Eye (tissue), 1 donor: ENCODE measurements around the gene ZNF335.

Experiments
- DNase-seq: peaks from one replicate; pipeline ENCODE4 v3.0.0-alpha.2; 2015

The ZNF335 gene, protein sequence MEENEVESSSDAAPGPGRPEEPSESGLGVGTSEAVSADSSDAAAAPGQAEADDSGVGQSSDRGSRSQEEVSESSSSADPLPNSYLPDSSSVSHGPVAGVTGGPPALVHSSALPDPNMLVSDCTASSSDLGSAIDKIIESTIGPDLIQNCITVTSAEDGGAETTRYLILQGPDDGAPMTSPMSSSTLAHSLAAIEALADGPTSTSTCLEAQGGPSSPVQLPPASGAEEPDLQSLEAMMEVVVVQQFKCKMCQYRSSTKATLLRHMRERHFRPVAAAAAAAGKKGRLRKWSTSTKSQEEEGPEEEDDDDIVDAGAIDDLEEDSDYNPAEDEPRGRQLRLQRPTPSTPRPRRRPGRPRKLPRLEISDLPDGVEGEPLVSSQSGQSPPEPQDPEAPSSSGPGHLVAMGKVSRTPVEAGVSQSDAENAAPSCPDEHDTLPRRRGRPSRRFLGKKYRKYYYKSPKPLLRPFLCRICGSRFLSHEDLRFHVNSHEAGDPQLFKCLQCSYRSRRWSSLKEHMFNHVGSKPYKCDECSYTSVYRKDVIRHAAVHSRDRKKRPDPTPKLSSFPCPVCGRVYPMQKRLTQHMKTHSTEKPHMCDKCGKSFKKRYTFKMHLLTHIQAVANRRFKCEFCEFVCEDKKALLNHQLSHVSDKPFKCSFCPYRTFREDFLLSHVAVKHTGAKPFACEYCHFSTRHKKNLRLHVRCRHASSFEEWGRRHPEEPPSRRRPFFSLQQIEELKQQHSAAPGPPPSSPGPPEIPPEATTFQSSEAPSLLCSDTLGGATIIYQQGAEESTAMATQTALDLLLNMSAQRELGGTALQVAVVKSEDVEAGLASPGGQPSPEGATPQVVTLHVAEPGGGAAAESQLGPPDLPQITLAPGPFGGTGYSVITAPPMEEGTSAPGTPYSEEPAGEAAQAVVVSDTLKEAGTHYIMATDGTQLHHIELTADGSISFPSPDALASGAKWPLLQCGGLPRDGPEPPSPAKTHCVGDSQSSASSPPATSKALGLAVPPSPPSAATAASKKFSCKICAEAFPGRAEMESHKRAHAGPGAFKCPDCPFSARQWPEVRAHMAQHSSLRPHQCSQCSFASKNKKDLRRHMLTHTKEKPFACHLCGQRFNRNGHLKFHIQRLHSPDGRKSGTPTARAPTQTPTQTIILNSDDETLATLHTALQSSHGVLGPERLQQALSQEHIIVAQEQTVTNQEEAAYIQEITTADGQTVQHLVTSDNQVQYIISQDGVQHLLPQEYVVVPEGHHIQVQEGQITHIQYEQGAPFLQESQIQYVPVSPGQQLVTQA (N-terminal part only)

DNA sequence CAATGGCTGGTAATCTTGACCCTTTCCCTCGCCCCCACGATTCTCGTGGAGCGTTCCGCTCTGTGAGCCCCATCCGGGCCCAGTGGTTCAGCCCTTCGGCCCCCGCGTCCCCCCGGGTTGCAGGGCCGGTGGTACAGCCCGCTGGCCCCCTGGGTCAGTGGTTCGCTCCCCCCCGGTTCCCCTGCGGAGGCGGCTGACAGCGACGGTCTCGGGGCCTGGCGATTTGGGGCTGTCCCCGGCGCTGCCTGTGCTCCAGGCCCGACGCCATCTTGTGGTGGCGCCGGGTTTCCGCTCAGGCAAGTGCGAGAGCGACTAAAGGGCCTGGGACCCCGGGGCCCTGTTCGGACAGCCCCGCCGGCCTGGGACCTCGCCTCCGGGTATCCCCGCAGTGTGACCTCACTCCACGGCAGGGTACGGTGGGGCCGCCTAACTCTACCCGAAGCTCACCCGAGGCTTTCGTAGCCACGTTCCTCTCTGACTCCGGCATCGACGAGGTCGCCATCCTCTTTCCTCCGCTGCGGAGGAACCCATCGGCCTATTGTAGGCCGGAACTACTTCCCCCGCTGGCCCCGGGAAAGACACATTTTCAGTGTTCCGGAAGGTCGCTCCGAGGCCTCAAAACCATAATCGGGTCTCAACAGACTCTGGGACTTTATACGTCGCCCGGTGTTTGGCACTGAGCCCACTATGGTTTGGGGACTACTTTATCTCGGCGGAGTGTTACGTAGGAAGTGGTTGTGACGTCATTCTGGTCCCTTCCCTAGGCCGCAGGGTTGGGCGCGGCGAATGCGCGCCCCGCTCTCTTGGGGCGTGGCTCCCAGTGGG is at the start of gene ZNF335:
TSS of gene ZNF335 (minus strand) at position 529 of the 825 bp plus-strand sequence. CDS start 793 bp downstream, outside the sequence.
- DNase-seq, result peak; percentile 99

DNA sequence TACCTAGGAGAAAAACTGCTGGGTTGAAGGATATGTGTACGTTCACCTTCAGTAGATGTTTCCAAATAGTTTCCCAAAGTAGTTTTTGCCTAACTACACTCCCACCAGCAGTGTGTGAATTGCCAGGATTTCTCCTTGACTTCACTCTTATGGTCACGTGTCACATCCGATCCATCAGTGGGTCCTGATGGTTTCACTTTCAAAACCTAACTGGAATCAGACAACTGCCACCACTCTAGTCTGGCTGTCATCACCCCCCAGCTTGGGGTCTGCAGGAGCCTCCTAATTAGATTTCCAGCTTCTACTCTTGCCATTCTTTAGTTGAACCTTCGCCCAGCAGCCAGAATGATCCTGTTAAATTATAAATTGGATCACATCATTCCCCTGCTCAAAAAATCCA is 48.6 kb upstream of the ZNF335 start:
- no peak for DNase-seq

DNA sequence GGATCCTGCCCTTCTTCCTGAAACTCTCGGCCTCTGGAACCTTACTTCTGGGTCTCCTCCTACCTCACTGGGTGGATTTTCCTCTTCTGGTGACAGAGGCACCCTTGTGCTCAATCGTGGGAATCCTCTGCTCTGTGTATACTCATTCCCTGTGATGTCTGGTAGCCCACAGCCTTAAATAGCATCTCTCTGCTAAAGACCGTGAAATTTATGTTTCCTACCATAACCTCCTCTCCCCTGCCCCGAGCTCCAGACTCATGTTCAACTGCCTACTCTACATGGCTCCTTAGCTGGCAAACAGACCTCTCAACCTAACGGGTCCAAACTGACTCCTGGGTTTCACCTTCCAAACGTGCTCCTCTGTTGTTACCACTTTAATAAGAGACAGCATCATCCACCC is 46.6 kb upstream of the ZNF335 start:
- no peak for DNase-seq

DNA sequence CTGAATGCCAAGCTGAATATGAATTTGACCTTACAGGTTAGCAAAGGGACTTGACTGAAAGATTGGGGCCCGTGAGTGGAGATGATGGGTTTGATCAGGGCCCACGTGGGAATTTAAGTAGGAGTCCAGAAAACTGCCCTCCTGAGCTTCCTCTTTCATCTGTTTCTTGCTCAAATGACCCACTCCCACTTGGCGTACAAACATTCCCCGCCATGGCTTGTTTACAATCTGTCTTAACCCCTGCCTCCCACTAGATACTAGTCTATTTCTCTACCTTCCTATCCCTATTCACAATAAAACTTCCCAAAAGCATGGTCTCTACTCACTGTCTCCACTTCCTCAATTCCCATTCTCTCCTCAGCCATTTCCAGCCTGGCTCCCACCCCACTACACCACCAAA is 46.1 kb upstream of the ZNF335 start:
- DNase-seq, result no peak

DNA sequence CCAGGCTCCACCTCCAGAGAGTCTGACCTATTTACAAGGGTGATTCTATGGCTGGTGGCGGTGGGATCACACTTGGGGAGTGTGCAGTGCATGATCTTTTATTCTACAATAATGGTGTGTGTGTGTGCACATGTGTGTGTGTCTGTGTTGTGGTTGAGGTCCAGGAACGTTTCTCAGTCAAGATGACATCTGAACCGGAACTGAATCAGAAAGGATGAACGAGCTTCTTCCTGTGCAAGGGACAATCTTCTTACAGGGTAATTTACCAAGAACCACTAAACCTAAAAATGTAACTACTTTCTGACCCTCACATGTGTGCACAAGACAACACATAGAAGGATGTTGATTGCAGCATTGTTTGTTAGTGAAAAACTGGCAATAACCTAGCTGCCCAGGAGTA is 45.3 kb upstream of the ZNF335 start:
- no peak for DNase-seq

DNA sequence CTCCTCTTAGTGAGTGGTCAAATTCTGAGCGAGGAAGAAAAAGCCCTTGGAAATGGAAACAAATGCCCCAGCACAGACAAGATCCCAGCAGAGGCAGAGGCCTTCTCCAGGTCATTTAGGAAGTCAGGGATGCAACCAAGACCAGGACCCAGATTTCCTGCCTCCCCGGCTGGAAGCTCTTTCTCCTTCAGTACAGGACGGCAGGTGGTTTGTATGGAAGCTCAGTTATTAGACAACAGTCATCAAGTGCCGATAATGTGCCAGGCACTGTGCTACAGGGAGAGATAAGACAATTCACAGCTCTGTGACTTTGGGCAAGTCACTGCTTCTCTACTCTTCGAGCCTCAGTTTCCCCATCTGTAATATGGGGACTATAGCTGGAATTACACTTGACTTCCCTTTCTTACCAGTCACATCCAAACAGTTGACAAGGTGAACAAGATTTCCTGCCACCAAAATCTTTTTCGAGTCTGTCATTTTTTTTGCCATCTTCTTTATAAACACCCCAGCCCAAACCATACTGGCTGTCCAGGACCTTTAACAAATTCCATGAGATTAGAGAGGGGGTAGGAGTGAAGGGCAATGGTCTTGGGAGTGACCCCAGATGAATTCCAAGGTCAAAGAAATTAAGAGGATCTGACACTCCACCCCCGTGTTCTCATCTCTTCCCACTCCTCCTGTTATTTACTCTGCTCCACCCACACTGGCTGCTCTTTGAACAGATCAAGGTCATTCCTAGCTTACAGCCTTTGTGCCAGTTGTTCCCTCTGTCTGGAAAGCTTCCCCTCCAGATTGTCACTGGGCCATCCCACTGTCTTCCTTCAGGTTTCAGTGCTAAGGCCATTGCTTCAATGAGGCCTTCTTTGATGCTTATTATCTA is 42.8 kb upstream of the ZNF335 start:
- DNase-seq, result no peak

DNA sequence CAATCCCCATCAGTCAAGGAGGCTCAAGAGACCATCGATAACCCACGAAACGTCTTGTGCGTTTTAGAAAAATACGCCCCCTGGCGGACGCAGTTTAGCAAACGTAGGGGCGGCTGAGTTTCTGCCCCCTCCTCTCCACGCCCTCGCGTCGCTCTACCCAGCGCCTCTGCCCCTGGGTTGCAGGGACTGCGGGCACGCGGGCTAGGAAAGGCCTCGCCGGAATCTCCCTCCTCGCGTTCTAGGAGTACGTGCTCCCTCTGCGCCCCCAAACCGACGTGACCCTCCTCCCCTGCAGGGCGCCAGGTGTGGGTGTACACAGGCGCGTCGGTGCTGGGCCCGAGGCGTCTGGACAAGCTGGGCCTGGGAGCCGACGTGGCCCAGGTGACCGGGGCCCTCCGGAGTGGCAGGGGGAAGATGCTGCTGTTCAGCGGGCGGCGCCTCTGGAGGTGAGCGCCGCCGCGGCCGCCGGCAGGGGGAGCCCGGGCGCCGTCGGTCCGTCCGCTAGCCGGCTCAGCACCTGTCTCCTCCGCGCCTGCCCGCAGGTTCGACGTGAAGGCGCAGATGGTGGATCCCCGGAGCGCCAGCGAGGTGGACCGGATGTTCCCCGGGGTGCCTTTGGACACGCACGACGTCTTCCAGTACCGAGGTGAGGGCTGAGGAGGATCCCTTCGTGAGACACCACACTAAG is 42.0 kb upstream of the ZNF335 start:
- peak; percentile 74 for DNase-seq

DNA sequence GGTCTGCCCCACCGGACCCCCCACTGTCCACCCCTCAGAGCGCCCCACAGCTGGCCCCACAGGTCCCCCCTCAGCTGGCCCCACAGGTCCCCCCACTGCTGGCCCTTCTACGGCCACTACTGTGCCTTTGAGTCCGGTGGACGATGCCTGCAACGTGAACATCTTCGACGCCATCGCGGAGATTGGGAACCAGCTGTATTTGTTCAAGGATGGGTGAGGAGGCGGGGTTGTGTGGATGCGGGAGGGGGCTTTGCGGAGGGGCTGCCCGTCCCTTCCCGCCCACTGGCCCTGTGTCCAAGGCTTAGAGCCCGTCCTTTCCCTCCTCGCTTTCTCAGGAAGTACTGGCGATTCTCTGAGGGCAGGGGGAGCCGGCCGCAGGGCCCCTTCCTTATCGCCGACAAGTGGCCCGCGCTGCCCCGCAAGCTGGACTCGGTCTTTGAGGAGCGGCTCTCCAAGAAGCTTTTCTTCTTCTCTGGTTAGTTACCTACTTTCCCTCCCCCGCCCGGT is 41.4 kb upstream of the ZNF335 start:
- DNase-seq, result no peak

DNA sequence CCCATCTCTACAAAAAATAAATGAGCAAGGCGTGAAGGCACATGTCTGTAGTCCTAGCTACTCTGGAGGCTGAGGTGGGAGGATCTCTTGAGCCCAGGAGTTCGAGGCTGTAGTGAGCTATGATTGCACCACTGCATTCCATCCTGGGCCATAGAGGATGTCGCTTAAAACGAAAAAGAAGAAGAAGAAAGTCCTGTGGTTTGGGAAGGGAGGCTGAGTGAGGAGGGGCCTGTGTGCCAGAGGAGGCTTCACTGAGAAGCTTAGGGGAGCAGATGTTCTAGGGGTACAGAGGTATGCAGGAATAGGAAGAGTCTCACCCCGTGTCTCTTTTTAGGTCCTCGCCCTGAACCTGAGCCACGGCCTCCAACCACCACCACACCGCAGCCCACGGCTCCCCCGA is 40.9 kb upstream of the ZNF335 start:
- no peak for DNase-seq

DNA sequence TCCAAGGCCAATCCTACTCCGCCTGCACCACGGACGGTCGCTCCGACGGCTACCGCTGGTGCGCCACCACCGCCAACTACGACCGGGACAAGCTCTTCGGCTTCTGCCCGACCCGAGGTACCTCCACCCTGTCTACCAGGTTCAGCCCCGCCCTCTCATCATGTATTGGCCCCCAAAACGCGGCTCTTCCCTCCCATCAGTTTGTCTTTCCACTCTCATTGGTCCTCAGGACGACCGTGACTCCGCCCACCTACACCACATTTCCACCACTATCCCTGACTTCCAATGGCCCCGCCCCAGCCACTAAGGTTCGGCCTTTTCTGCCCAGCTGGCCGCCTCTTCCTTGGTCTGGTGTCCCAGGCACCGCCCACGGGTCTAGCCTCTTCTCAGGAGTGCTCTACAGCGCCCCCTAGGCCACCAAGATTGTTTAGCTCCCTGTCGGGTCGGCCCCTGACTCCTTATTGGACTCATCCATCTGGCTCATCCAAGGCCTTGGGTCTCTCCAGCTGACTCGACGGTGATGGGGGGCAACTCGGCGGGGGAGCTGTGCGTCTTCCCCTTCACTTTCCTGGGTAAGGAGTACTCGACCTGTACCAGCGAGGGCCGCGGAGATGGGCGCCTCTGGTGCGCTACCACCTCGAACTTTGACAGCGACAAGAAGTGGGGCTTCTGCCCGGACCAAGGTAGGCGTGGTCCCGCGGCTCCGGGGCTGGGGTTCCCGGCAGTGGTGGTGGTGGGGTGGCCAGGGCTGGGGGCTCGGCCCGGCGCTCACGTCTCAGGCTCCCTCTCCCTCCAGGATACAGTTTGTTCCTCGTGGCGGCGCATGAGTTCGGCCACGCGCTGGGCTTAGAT is 39.9 kb upstream of the ZNF335 start:
- peak; percentile 54 for DNase-seq

DNA sequence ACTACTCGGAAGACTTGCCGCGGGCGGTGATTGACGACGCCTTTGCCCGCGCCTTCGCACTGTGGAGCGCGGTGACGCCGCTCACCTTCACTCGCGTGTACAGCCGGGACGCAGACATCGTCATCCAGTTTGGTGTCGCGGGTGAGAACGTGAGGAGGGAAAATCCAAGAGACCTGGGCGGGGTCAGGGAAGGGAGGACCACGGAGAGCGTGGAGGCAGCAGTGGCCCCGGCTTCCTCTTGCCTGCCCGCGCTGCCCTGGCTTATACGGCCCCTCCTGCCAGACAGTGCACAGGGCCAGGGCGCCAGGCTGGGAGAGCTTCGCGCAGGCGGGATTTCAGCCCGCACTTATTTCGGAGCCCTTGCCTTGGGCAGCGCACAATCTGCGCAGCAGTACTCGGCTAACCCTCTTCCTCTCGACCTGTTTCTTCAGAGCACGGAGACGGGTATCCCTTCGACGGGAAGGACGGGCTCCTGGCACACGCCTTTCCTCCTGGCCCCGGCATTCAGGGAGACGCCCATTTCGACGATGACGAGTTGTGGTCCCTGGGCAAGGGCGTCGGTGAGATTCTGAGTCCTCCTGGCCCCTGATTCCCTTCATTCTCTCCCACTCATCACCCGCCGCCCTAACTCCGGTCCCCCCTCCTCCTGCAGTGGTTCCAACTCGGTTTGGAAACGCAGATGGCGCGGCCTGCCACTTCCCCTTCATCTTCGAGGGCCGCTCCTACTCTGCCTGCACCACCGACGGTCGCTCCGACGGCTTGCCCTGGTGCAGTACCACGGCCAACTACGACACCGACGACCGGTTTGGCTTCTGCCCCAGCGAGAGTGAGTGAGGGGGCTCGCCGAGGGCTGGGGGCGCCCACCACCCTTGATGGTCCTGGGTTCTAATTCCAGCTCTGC is 38.7 kb upstream of the ZNF335 start:
- no peak for DNase-seq

DNA sequence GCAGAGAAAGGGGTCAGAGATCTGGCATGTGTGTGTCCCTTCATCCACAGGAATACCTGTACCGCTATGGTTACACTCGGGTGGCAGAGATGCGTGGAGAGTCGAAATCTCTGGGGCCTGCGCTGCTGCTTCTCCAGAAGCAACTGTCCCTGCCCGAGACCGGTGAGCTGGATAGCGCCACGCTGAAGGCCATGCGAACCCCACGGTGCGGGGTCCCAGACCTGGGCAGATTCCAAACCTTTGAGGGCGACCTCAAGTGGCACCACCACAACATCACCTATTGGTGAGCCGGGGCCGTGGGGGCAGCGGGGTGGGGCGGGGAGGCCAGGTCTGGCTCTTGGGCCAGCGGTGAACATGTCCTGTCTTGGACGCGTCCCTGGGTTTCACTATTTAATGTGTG is 37.8 kb upstream of the ZNF335 start:
- DNase-seq, result no peak

DNA sequence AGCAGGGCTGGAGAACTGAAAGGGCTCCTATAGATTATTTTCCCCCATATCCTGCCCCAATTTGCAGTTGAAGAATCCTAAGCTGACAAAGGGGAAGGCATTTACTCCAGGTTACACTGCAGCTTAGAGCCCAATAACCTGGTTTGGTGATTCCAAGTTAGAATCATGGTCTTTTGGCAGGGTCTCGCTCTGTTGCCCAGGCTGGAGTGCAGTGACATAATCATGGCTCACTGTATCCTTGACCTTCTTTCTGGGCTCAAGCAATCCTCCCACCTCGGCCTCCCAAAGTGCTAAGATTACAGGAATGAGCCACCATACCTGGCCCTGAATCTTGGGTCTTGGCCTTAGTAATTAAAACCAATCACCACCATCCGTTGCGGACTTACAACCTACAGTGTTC is 35.7 kb upstream of the ZNF335 start:
- DNase-seq, result no peak

DNA sequence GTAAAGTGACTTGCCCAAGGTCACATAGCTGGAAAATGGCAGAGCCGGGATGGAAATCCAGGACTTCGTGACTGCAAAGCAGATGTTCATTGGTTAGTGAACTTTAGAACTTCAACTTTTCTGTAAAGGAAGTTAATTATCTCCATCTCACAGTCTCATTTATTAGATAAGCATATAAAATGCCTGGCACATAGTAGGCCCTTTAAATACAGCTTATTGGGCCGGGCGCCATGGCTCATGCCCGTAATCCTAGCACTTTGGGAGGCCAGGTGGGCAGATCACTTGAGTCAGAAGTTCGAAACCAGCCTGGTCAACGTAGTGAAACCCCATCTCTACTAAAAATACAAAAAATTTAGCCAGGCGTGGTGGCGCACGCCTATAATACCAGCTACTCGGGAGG is 35.0 kb upstream of the ZNF335 start:
- no peak for DNase-seq

DNA sequence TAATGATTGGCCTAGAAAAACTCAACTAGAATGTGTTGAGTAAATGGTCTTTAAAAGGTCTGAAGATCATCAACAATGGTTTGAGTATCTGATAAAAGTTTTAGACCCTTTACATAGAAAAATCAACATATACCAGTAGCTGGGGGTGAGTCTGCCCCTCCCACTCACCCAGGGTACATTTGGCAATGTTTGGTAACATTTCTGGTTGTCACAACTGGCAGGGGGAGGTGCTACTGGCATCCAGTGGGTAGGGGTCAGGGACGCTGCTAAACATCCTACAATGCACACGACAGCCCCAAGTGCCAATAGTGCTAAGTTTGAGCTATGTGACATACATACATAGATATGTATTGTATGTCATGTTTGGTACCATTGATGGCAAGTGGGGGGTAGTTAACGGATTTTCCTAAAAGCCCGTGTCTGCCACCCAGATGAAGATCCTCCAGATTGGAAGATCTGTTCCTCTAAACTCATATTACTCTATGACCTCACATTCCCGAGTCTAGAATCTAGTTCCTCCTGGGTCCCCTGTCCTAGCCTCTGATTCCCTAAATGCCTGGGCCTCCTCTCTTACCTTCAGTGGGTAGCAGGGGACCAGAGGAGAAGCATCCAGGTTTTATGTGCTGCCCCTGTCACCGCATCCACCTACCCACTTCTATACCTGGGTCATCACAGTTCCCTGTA is 34.2 kb upstream of the ZNF335 start:
- no peak for DNase-seq

DNA sequence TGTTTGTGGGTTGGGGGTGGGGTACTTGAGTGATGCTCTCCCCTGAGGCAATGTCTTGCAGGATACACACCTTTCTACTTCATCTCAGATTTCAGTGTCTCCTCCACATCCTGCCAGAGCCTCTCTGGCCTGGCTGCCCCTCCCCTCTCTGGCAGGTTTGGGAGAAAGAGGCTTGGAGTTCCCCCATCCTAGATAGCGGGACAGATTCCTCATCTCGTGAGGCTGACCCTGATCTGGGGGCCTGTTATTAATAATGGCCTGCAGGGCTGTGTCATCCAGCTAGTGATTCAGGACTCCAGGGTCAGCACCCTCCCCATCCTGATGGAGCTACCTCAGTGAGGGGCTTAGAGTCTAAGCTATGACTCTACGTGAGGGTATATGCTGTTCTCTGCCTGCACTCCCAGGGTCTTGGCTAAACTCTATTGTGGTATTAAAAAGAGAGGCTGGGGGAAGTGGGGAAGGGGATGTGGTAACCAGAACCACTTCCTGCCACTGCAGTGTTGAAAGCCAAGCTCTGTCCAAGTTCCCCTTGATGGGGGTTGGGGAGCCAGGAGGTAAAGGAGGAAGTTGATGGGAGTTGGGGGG is 33.0 kb upstream of the ZNF335 start:
- DNase-seq, result no peak

DNA sequence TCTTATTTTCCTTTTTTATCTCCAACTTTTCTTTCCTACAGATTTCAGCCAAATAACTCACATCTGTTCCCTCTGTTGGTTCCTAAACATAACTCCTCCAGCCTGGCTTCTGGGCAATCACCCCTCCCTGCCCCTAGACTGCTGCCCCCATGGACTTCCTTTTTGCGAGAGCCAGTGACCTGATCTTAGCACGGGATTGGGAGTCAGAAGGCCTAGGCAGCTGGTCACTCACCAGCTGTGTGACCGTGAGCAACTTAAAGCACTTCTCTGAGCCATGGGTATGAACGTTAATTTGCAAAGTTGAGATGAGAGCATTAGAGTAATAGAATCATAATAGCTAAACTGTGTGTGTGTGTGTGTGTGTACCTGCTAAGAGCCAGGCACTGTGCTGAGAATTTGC is 32.2 kb upstream of the ZNF335 start:
- no peak for DNase-seq
